Upper lobe of left lung (tissue), 6 donors: ENCODE measurements around the gene ATOH8. TPM values are rescaled to one million over a fixed set of nuclear protein-coding genes. Genes with fewer than 3 reads are reported as not detected.
A peak's percentile ranks its signal among the peaks of the same experiment; 100 is the strongest.

Experiments
- ATAC-seq, 2 donors: fragments of 200-7000 bp; cut with Tn5 transposase; one replicate each; pipeline ENCODE4 v1.9.1; 2022; ENCODE audit warnings: mild to moderate bottlenecking in 2 of 2, moderate library complexity in 2 of 2; ENCODE audit not compliant: low FRiP score in 2 of 2
- DNase-seq, 2 donors: peaks; one replicate each; pipeline ENCODE4 v3.0.0-alpha.2; 2019 to 2020
- H3K27ac ChIP-seq, 4 donors: fragments of 200-600 bp; sonication (generic); one replicate each; pipeline ENCODE4 v1.5.1; 2016 to 2019
- H3K27me3 ChIP-seq, 4 donors: fragments of 200-600 bp; sonication (generic); one replicate each; pipeline ENCODE4 v1.5.1; 2017 to 2019
- H3K36me3 ChIP-seq, 4 donors: fragments of 200-600 bp; sonication (generic); one replicate each; pipeline ENCODE4 v1.5.1; 2016 to 2019
- H3K4me1 ChIP-seq, 4 donors: fragments of 200-600 bp; sonication (generic); one replicate each; pipeline ENCODE4 v1.5.1; 2018 to 2019
- H3K4me3 ChIP-seq, 4 donors: fragments of 200-600 bp; sonication (generic); one replicate each; pipeline ENCODE4 v1.5.1; 2017 to 2019; ENCODE audit warnings: mild to moderate bottlenecking in 2 of 4, moderate library complexity in 1 of 4
- H3K9me3 ChIP-seq, 4 donors: fragments of 200-600 bp; sonication (generic); one replicate each; pipeline ENCODE4 v1.5.1; 2018 to 2019
- EP300 ChIP-seq, 4 donors: sonication (generic); formaldehyde crosslinking; IDR thresholded peaks; one replicate each; pipeline ENCODE4 v1.5.1; 2017; ENCODE audit warnings: antibody characterized with exemption in 4 of 4, control low read depth in 2 of 4
- POLR2A ChIP-seq, 4 donors: fragments of 450-650 bp; IDR thresholded peaks; one replicate each; pipeline ENCODE4 v1.5.1; 2016 to 2017; ENCODE audit warnings: antibody characterized with exemption in 4 of 4, mild to moderate bottlenecking in 2 of 4
- POLR2AphosphoS5 ChIP-seq, 2 donors: sonication (generic); formaldehyde crosslinking; IDR thresholded peaks; one replicate each; pipeline ENCODE4 v1.5.1; 2017; ENCODE audit warnings: antibody characterized with exemption in 2 of 2
- WGBS, 2 donors: methylation state at CpG; one replicate each; pipeline ENCODE4 v1.1.5; 2017 to 2018; 5-methylcytosine and 5-hydroxymethylcytosine counted together
- total RNA-seq, 6 donors: library from RNA; depleted of rRNA in 4 of 6; stranded (reverse); fragments of >200 nt in 4 of 6; gene quantifications; one replicate each; pipeline versions ENCODE4 v1.1.0 to v1.2.1, GENCODE V29; 2016 to 2021
- TF ChIP-seq, protein P1 (sequence below), 6 experiments: fragments of 450-650 bp in 4 of 6; fragments of 200-600 bp in 2 of 6; sonication (generic) in 2 of 6; IDR thresholded peaks; one replicate each; pipeline ENCODE4 v1.5.1; 2016 to 2019; ENCODE audit warnings: antibody characterized with exemption in 6 of 6
- donor health status: DM: no; HTN: no; CAD: no; lungs with moderate emphysema.
- donor health status: DM: no; HTN: yes; CAD: no; lungs with severe emphysema.

ATOH8 gene
- total RNA-seq, 6 donors from 2014 or later: 60.2 to 121 (median 85.1) TPM

DNA sequence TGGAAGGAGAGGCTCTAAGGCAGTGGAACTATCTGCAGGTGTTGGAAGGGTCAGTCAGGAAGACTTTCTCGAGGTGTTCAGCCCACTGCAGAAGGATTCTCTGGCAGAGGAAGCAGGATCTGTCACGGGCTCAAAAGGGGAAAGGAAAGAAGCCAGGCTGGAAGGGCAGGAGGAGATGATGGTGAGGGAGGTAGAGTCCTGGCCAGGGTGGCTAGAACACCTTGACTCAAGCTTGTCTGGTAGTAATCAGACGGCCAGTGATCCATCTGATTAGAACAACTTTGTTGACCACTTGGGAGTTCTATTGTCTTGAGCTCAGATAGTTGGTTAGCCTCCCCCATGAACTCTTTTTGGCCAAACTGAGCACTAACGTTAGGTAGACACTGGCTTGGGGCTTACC is 9.7 kb upstream of the ATOH8 start:
- Histone ChIP-seq H3K9me3 (no peaks in the 10 kb centered on the region), H3K4me1 (peaks cover 56 to 71% (median 65%) of the 10 kb centered on the region in 4 donors), H3K27ac (peak overlapping the region in 3 of 4 donors; percentile 87 to 93 (median 91)), H3K27me3 (no peaks in the 10 kb centered on the region), H3K4me3 (no peak overlapping the region), H3K36me3 (no peaks in the 10 kb centered on the region)
- no peak for ATAC-seq
- no peak for DNase-seq
- WGBS, 2 donors: 52 to 61% methylated on average over 4 of the region's 4 CpGs
- TF ChIP-seq, protein P1, sequence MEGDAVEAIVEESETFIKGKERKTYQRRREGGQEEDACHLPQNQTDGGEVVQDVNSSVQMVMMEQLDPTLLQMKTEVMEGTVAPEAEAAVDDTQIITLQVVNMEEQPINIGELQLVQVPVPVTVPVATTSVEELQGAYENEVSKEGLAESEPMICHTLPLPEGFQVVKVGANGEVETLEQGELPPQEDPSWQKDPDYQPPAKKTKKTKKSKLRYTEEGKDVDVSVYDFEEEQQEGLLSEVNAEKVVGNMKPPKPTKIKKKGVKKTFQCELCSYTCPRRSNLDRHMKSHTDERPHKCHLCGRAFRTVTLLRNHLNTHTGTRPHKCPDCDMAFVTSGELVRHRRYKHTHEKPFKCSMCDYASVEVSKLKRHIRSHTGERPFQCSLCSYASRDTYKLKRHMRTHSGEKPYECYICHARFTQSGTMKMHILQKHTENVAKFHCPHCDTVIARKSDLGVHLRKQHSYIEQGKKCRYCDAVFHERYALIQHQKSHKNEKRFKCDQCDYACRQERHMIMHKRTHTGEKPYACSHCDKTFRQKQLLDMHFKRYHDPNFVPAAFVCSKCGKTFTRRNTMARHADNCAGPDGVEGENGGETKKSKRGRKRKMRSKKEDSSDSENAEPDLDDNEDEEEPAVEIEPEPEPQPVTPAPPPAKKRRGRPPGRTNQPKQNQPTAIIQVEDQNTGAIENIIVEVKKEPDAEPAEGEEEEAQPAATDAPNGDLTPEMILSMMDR (IDR thresholded peaks at IDR 0.05): no peak
- TF ChIP-seq POLR2AphosphoS5 (IDR thresholded peaks at IDR 0.05): no peak
- no peak for TF ChIP-seq EP300 (IDR thresholded peaks at IDR 0.05)

DNA sequence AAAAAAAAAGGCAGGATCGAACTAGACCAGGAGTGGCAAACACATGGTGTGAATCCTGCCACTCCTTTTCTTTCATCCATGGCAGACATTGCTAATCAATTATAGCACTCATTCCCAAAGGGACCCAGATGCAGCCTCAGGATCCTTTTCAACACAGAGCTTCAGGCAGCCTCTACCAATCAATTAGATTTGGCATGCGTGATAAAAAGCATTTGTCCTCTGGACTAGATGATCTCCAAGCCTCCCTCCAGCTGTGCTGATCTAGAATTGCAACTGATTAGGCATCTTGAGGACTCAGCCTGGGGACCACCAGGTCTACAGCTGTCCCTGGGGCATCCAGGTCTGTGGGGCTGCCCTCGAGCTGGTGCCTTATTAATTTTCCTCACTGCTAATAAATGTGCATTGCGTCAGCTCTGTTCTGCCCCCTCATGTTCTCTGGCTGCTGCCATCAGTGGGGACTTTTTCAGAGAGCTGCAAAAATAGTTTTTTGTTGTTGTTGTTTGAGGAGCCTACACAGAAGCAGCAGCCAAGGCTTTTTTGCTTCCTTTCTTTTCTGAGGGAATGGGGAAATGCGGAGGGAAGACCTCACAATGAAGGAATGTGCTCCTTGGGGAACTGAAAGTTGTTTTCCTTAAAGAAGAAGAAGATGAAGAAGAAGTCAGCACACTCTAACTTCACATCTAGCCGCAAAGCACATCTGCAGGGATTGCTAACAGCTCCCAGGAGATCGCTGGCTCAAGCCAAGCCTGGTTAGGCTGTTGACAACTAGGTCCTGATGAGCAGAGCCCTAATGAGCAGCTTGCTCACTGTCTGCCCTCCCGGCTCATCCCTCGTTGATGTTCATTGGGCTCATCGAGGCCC is 8.8 kb upstream of the ATOH8 start:
- Histone ChIP-seq H3K36me3 (no peaks in the 10 kb centered on the region), H3K9me3 (no peaks in the 10 kb centered on the region), H3K4me1 (peaks cover 61 to 71% (median 70%) of the 10 kb centered on the region in 4 donors), H3K27me3 (no peaks in the 10 kb centered on the region), H3K27ac (peak overlapping the region; percentile 40 to 93 (median 84)), H3K4me3 (no peak overlapping the region)
- ATAC-seq: peak in 1 of 2 donors; percentile 64
- TF ChIP-seq POLR2A (IDR thresholded peaks at IDR 0.05) (no peak), EP300 (IDR thresholded peaks at IDR 0.05) (no peak), POLR2AphosphoS5 (IDR thresholded peaks at IDR 0.05) (peak; percentile 14 to 47)
- TF ChIP-seq, protein P1 (IDR thresholded peaks at IDR 0.05): no peak
- WGBS, 2 donors: 55 to 57% methylated on average over 7 to 10 of the region's 10 CpGs
- no peak for DNase-seq

DNA sequence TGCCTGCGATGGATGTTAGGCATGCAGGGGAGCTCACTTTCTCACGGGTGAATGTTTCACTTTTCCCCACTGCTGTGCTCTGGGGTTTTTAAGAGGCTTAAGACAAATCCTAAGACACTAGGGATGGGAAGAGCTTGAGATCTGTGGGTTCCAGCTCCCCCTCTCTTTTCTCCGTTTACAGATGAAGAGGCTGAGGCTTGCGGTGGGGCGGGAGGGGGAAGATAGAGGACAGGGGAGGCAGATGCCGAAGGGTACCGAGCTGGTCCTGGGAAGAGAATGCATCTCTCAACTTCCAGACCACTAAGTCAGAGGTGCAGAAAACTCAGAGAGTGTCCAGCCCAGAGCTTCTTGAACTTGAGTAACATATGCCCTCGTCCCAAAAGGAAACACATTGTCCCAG is 8.2 kb upstream of the ATOH8 start:
- H3K27ac ChIP-seq: peak overlapping the region; percentile 40 to 93 (median 84)
- WGBS, 2 donors: 67 to 75% methylated on average over 6 to 8 of the region's 8 CpGs
- no peak for TF ChIP-seq POLR2AphosphoS5 (IDR thresholded peaks at IDR 0.05)
- TF ChIP-seq POLR2A (IDR thresholded peaks at IDR 0.05): no peak
- TF ChIP-seq, protein P1 (IDR thresholded peaks at IDR 0.05): no peak
- TF ChIP-seq EP300 (IDR thresholded peaks at IDR 0.05): no peak
- no peaks in the 10 kb centered on the region for H3K36me3 ChIP-seq
- no peak overlapping the region for H3K4me3 ChIP-seq
- no peaks in the 10 kb centered on the region for H3K9me3 ChIP-seq
- H3K27me3 ChIP-seq: no peaks in the 10 kb centered on the region
- ATAC-seq (no peak), DNase-seq (no peak)
- H3K4me1 ChIP-seq: peaks cover 61 to 75% (median 72%) of the 10 kb centered on the region in 4 donors

DNA sequence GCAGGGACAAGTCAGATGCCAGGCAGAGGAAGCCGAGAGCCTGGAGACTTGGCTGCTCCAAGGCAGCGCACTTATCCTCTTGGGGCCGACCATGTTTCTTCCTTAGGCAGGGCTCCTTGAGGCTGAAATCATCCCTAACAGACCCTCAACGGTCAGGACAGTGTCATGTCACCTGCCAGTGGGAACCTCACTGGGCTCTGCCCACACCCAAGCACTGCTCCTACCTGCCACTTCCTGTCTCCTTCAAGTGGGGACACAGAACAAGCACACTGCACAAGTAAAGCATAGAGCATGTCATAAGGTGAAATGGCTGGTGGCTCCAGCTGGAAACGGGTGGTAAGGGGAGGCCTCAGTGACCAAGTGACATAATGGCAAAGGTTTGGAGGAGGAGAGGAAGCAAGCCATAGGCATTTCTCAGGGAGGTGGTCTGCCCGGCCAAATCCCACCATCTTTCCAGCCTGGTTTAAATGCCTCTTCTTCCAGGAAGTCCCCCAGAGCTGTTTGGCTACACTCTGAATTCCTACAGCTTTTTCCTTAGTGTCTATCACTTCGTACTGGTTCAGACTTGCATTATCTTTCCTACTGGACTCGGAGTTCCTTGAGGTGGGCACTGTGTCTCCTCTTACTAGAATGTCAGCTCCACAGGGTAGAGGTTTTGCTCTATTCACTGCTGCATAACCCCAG is 7.3 kb upstream of the ATOH8 start:
- ATAC-seq (no peak), DNase-seq (peak in 1 of 2 donors; percentile 44)
- Histone ChIP-seq H3K4me3 (no peak overlapping the region), H3K4me1 (peaks cover 54 to 72% (median 71%) of the 10 kb centered on the region in 4 donors), H3K36me3 (no peaks in the 10 kb centered on the region), H3K27me3 (no peaks in the 10 kb centered on the region), H3K9me3 (no peaks in the 10 kb centered on the region), H3K27ac (peak overlapping the region; percentile 40 to 93 (median 84))
- no peak for TF ChIP-seq POLR2A (IDR thresholded peaks at IDR 0.05)
- TF ChIP-seq, protein P1 (IDR thresholded peaks at IDR 0.05): no peak
- TF ChIP-seq EP300 (IDR thresholded peaks at IDR 0.05): no peak
- TF ChIP-seq POLR2AphosphoS5 (IDR thresholded peaks at IDR 0.05): no peak
- 78 to 85% methylated on average over 5 to 8 of the region's 8 CpGs for WGBS, 2 donors
